C1 segment of cervical spinal cord (tissue), 14 donors: ENCODE results near the gene NRXN3.

Experiments used
- DNase-seq, 14 donors: peaks; one replicate each; lab custom pipeline; 2025; lab: John Stamatoyannopoulos, UW

The NRXN3 gene

GRCh38 chr14:79201564-79202207 lies 1031.5 kb downstream of the NRXN3 start:
- DNase-seq, result no peak

- peak in 1 of 14 donors; percentile 25 for DNase-seq
Measured at GRCh38 chr14:79204591-79204990, 1034.4 kb downstream of the NRXN3 start.

GRCh38 chr14:79209418-79209817 lies 1039.2 kb downstream of the NRXN3 start:
- DNase-seq, result no peak

GRCh38 chr14:79225815-79226214 lies 1055.6 kb downstream of the NRXN3 start:
- no peak for DNase-seq

- no peak for DNase-seq
Measured at GRCh38 chr14:79229383-79229909, 1059.3 kb downstream of the NRXN3 start.

GRCh38 chr14:79242666-79243065 lies 1072.5 kb downstream of the NRXN3 start:
- no peak for DNase-seq

GRCh38 chr14:79246173-79246572 lies 1076.0 kb downstream of the NRXN3 start:
- no peak for DNase-seq

GRCh38 chr14:79248126-79248525 lies 1078.0 kb downstream of the NRXN3 start:
- no peak for DNase-seq

GRCh38 chr14:79248771-79249170 lies 1078.6 kb downstream of the NRXN3 start:
- DNase-seq, result peak in 1 of 14 donors; percentile 32

- no peak for DNase-seq
Measured at GRCh38 chr14:79251278-79251677, 1081.1 kb downstream of the NRXN3 start.

GRCh38 chr14:79253576-79253975 lies 1083.4 kb downstream of the NRXN3 start:
- DNase-seq, result no peak

- no peak for DNase-seq
Measured at GRCh38 chr14:79254069-79254775, 1084.0 kb downstream of the NRXN3 start.

GRCh38 chr14:79256380-79256779 lies 1086.2 kb downstream of the NRXN3 start:
- DNase-seq, result no peak

GRCh38 chr14:79260406-79260805 lies 1090.2 kb downstream of the NRXN3 start:
- no peak for DNase-seq

- no peak for DNase-seq
Measured at GRCh38 chr14:79265366-79265946, 1095.3 kb downstream of the NRXN3 start.

GRCh38 chr14:79270361-79270760 lies 1100.2 kb downstream of the NRXN3 start:
- DNase-seq, result no peak

- DNase-seq, result no peak
Measured at GRCh38 chr14:79271122-79271521, 1100.9 kb downstream of the NRXN3 start.

- DNase-seq, result no peak
Measured at GRCh38 chr14:79274641-79275291, 1104.6 kb downstream of the NRXN3 start.

GRCh38 chr14:79275292-79275655 lies 1105.1 kb downstream of the NRXN3 start:
- peak in 1 of 14 donors; percentile 67 for DNase-seq

- peak in 5 of 14 donors; percentile 5 to 97 (median 25) for DNase-seq
Measured at GRCh38 chr14:79278286-79278797, 1108.2 kb downstream of the NRXN3 start.

- DNase-seq, result peak in 10 of 14 donors; percentile 3 to 98 (median 36)
Measured at GRCh38 chr14:79278798-79279644, 1108.8 kb downstream of the NRXN3 start.
